Neural progenitor cell (in vitro differentiated cells): Measurements from ENCODE around the gene SOCS6. TPM values are rescaled to one million over a fixed set of nuclear protein-coding genes. Genes with fewer than 3 reads are reported as not detected.

Experiments used
- DNase-seq: peaks from one replicate; pipeline ENCODE4 v3.0.0-alpha.2; 2016; ENCODE audit warnings: low spot score
- H2AFZ ChIP-seq: fragments of 200-600 bp; sonication (generic); replicated peaks from 2 replicates; pipeline ENCODE4 v1.6.1; 2016; ENCODE audit warnings: antibody characterized with exemption
- H3F3A ChIP-seq: fragments of 200-600 bp; sonication (generic); 2 replicates; pipeline ENCODE4 v1.6.1; 2016; ENCODE audit warnings: antibody characterized with exemption, low read depth
- H3K27ac ChIP-seq: fragments of 200-600 bp; sonication (generic); 2 replicates; pipeline ENCODE4 v1.5.1; 2016; ENCODE audit warnings: mild to moderate bottlenecking
- H3K27me3 ChIP-seq: fragments of 200-600 bp; sonication (generic); 2 replicates; pipeline ENCODE4 v1.6.1; 2016; ENCODE audit warnings: mild to moderate bottlenecking, moderate library complexity
- H3K36me3 ChIP-seq: fragments of 200-600 bp; sonication (generic); 2 replicates; pipeline ENCODE4 v1.5.1; 2016
- H3K4me1 ChIP-seq: fragments of 200-600 bp; sonication (generic); 2 replicates; pipeline ENCODE4 v1.6.1; 2016; ENCODE audit warnings: mixed run types
- H3K4me2 ChIP-seq: fragments of 200-600 bp; sonication (generic); 2 replicates; pipeline ENCODE4 v1.6.1; 2016
- H3K4me3 ChIP-seq: fragments of 200-600 bp; sonication (generic); 2 replicates; pipeline ENCODE4 v1.5.1; 2016
- H3K79me2 ChIP-seq: fragments of 200-600 bp; sonication (generic); 2 replicates; pipeline ENCODE4 v1.6.1; 2016; ENCODE audit warnings: low read depth
- H3K9ac ChIP-seq: fragments of 200-600 bp; sonication (generic); 2 replicates; pipeline ENCODE4 v1.6.1; 2016
- H3K9me3 ChIP-seq: fragments of 200-600 bp; sonication (generic); 2 replicates; pipeline ENCODE4 v1.5.1; 2016; ENCODE audit warnings: low read depth
- H4K20me1 ChIP-seq: fragments of 200-600 bp; sonication (generic); 2 replicates; pipeline ENCODE4 v1.6.1; 2016; ENCODE audit warnings: low read depth
- H3K27ac Mint-ChIP-seq: 3 replicates; pipeline ENCODE4 v1.8.0; 2021; ENCODE audit warnings: mixed read lengths
- H3K27me3 Mint-ChIP-seq: 2 replicates; pipeline ENCODE4 v1.8.0; 2022; ENCODE audit warnings: low read depth, mild to moderate bottlenecking, inconsistent platforms, moderate library complexity, mixed read lengths; ENCODE audit not compliant: insufficient read depth
- H3K36me3 Mint-ChIP-seq: 3 replicates; pipeline ENCODE4 v1.8.0; 2021; ENCODE audit warnings: mixed read lengths
- H3K4me1 Mint-ChIP-seq: 3 replicates; pipeline ENCODE4 v1.8.0; 2021; ENCODE audit warnings: mixed read lengths
- H3K4me3 Mint-ChIP-seq: 3 replicates; pipeline ENCODE4 v1.8.0; 2021; ENCODE audit warnings: mild to moderate bottlenecking, moderate library complexity, mixed read lengths
- H3K9me3 Mint-ChIP-seq: 3 replicates; pipeline ENCODE4 v1.8.0; 2020; ENCODE audit warnings: mixed read lengths
- EZH2 ChIP-seq: fragments of 200-600 bp; sonication (generic); IDR thresholded peaks from 2 replicates; pipeline ENCODE4 v1.6.1; 2017; ENCODE audit warnings: antibody characterized with exemption, mild to moderate bottlenecking, moderate library complexity
- EZH2phosphoT487 ChIP-seq: fragments of 200-600 bp; sonication (generic); IDR thresholded peaks from 2 replicates; pipeline ENCODE4 v1.6.1; 2017; ENCODE audit warnings: antibody characterized with exemption
- total RNA-seq: library from RNA; depleted of rRNA; stranded (reverse); fragments of >200 nt; gene quantifications from 2 replicates; pipeline ENCODE4 v1.2.3, GENCODE V29; 2015; ENCODE audit warnings: low replicate concordance
- TF ChIP-seq, protein P1 (sequence below): fragments of 200-600 bp; sonication (generic); IDR thresholded peaks from 2 replicates; pipeline ENCODE4 v1.5.1; 2017; ENCODE audit warnings: antibody characterized with exemption, mild to moderate bottlenecking

Gene SOCS6
- total RNA-seq, 1 donor from 2014 or later, result 45.1 TPM

DNA sequence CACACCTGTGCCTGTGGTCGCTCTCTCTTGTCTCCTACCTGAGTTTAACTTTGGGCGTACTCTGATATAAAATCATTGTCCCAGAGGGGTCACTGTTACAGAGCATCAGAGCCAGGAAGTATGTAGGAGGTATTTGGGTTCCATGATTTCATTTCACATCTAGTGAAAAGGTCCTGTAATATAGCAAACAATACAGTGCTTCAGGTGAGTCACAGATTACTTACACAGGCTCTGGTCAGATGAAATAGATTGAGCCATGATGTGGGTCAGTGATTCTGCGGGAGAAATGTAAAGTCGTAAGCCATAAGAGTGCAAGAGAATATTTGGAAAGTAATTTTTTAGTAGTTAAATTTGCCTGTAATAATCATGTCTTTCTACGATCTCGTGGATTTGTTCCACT lies 70.2 kb downstream of the SOCS6 start:
- H3K27me3 Mint-ChIP-seq, result peaks cover 3% of the 10 kb centered on the region
- H3K4me3 Mint-ChIP-seq, result no peak overlapping the region
- no peaks in the 10 kb centered on the region for H3K36me3 Mint-ChIP-seq
- Histone ChIP-seq H3K4me1 (peaks cover 7% of the 10 kb centered on the region), H3K27ac (no peak overlapping the region), H3K27me3 (no peaks in the 10 kb centered on the region), H3K9me3 (no peaks in the 10 kb centered on the region), H4K20me1 (no peaks in the 10 kb centered on the region), H2AFZ (no peak overlapping the region), H3K79me2 (no peaks in the 10 kb centered on the region), H3K36me3 (no peaks in the 10 kb centered on the region), H3K4me2 (no peak overlapping the region), H3K9ac (no peak overlapping the region), H3F3A (no peaks in the 10 kb centered on the region), H3K4me3 (no peak overlapping the region)
- no peak for DNase-seq
- H3K9me3 Mint-ChIP-seq, result no peaks in the 10 kb centered on the region
- TF ChIP-seq, protein P1, sequence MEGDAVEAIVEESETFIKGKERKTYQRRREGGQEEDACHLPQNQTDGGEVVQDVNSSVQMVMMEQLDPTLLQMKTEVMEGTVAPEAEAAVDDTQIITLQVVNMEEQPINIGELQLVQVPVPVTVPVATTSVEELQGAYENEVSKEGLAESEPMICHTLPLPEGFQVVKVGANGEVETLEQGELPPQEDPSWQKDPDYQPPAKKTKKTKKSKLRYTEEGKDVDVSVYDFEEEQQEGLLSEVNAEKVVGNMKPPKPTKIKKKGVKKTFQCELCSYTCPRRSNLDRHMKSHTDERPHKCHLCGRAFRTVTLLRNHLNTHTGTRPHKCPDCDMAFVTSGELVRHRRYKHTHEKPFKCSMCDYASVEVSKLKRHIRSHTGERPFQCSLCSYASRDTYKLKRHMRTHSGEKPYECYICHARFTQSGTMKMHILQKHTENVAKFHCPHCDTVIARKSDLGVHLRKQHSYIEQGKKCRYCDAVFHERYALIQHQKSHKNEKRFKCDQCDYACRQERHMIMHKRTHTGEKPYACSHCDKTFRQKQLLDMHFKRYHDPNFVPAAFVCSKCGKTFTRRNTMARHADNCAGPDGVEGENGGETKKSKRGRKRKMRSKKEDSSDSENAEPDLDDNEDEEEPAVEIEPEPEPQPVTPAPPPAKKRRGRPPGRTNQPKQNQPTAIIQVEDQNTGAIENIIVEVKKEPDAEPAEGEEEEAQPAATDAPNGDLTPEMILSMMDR, result no peak
- TF ChIP-seq EZH2 (no peak), EZH2phosphoT487 (no peak)
- H3K27ac Mint-ChIP-seq, result no peak overlapping the region
- H3K4me1 Mint-ChIP-seq, result peaks cover 9% of the 10 kb centered on the region

DNA sequence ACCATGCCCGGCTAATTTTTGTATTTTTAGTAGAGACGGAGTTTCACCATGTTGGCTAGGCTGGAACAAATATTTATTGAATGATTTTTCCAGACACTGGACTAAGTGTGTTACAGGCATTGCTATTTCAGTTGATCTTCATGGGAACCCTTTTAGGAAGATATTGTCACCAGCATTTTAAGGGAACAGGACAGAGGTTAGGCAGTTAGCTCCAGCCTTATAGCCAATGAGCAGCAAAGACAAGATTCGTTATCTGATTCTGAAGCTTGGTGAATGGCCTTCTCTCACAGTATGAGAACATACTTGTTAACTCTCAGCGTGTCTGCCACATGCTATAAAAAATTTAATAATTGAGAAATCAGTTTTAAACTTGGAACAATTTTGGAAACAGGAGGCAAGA lies 73.4 kb downstream of the SOCS6 start:
- Mint-ChIP-seq H3K4me1 (peaks cover 13% of the 10 kb centered on the region), H3K27ac (no peak overlapping the region), H3K27me3 (peaks cover 3% of the 10 kb centered on the region), H3K36me3 (no peaks in the 10 kb centered on the region), H3K9me3 (no peaks in the 10 kb centered on the region), H3K4me3 (no peak overlapping the region)
- no peaks in the 10 kb centered on the region for H3K36me3 ChIP-seq
- no peak overlapping the region for H3K4me3 ChIP-seq
- H3K9me3 ChIP-seq, result no peaks in the 10 kb centered on the region
- H3K27ac ChIP-seq, result no peak overlapping the region
- peaks cover 15% of the 10 kb centered on the region for H3K4me1 ChIP-seq
- H3K9ac ChIP-seq, result no peak overlapping the region
- no peak overlapping the region for H3K4me2 ChIP-seq
- H2AFZ ChIP-seq, result no peak overlapping the region
- no peaks in the 10 kb centered on the region for H3K27me3 ChIP-seq
- no peaks in the 10 kb centered on the region for H3K79me2 ChIP-seq
- H3F3A ChIP-seq, result peaks cover 11% of the 10 kb centered on the region
- DNase-seq, result no peak
- TF ChIP-seq EZH2 (no peak), EZH2phosphoT487 (no peak)
- no peaks in the 10 kb centered on the region for H4K20me1 ChIP-seq

DNA sequence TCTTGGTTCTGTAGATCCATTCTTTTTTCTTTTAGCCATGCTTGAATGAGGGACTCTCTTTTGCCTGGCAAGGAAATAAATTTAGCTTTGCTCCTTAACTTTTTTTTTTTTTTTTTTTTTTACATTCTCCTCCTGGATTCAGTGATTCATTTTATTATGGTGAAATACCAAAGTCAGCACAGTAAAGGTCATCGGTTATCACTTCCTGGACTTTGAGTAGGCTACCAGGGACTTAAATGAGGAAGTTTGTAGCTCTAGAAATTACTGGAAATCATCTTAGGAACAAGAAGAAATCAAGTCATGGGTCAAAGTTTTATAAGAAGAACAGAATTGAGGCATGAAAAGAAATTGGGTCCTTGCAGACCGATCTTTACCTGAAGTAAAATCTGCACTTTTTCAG lies 75.0 kb downstream of the SOCS6 start:
- no peaks in the 10 kb centered on the region for H3K9me3 ChIP-seq
- H2AFZ ChIP-seq, result no peak overlapping the region
- TF ChIP-seq EZH2phosphoT487 (no peak), EZH2 (no peak)
- TF ChIP-seq, protein P1, result no peak
- Mint-ChIP-seq H3K27ac (no peak overlapping the region), H3K4me1 (peaks cover 13% of the 10 kb centered on the region), H3K9me3 (peaks cover under 1% of the 10 kb centered on the region), H3K4me3 (no peak overlapping the region), H3K27me3 (peaks cover 3% of the 10 kb centered on the region), H3K36me3 (no peaks in the 10 kb centered on the region)
- no peak overlapping the region for H3K9ac ChIP-seq
- H3K79me2 ChIP-seq, result no peaks in the 10 kb centered on the region
- DNase-seq, result no peak
- H3K36me3 ChIP-seq, result no peaks in the 10 kb centered on the region
- H3K4me2 ChIP-seq, result no peak overlapping the region
- H3K4me3 ChIP-seq, result no peak overlapping the region
- peaks cover 17% of the 10 kb centered on the region for H3K4me1 ChIP-seq
- H3K27me3 ChIP-seq, result no peaks in the 10 kb centered on the region
- no peaks in the 10 kb centered on the region for H4K20me1 ChIP-seq
- H3K27ac ChIP-seq, result no peak overlapping the region
- H3F3A ChIP-seq, result peaks cover 11% of the 10 kb centered on the region

DNA sequence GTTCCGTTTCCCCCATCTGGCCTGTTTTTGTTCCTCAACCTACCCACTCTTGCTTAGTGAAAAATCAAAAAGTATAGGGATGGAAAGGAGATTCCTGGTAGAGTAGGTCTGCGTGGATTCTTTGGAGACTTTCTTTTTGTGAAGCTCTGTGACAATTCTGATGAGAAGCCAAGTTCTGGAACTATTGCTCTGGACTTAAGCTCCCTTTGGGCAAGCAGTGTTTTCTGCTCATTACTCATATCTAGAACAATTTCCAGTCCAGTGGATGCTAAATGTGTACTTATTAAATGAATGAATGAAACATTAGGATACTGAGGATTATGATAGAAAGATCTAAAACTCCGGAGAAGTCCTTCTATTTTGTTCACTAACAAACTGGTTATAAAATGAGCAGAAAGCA lies 76.5 kb downstream of the SOCS6 start:
- Mint-ChIP-seq H3K9me3 (peaks cover 2% of the 10 kb centered on the region), H3K4me1 (peaks cover 13% of the 10 kb centered on the region), H3K27me3 (peaks cover 3% of the 10 kb centered on the region), H3K27ac (no peak overlapping the region), H3K4me3 (no peak overlapping the region), H3K36me3 (no peaks in the 10 kb centered on the region)
- Histone ChIP-seq H4K20me1 (no peaks in the 10 kb centered on the region), H3K9me3 (no peaks in the 10 kb centered on the region), H3K79me2 (no peaks in the 10 kb centered on the region), H3K4me3 (no peak overlapping the region), H3K9ac (no peak overlapping the region), H3K36me3 (no peaks in the 10 kb centered on the region), H3K4me1 (peaks cover 17% of the 10 kb centered on the region), H3K4me2 (no peak overlapping the region), H3K27ac (no peak overlapping the region), H3F3A (peaks cover 11% of the 10 kb centered on the region), H3K27me3 (no peaks in the 10 kb centered on the region), H2AFZ (no peak overlapping the region)
- no peak for DNase-seq
- TF ChIP-seq, protein P1, result no peak
- TF ChIP-seq EZH2, result no peak
- no peak for TF ChIP-seq EZH2phosphoT487
